HG02938 (cell line): ENCODE data around the gene KIFBP.
A peak's percentile ranks its signal among the peaks of the same experiment; 100 is the strongest.

Experiments
- ATAC-seq: cut with Tn5 transposase; IDR thresholded peaks from one replicate; pipeline ENCODE4 v1.9.1; 2021; ENCODE audit warnings: mild to moderate bottlenecking, moderate library complexity; ENCODE audit not compliant: unreplicated experiment

KIFBP gene

GRCh38 chr10:69051303-69051702 lies 62.7 kb downstream of the KIFBP start:
- ATAC-seq: peak; percentile 34

GRCh38 chr10:69051710-69052487 lies 63.3 kb downstream of the KIFBP start:
- ATAC-seq: no peak

- no peak for ATAC-seq
Observed at GRCh38 chr10:69052736-69053135, 64.1 kb downstream of the KIFBP start.

GRCh38 chr10:69055241-69055640 lies 66.6 kb downstream of the KIFBP start:
- no peak for ATAC-seq

GRCh38 chr10:69056129-69056528 lies 67.5 kb downstream of the KIFBP start:
- no peak for ATAC-seq

GRCh38 chr10:69056536-69057260 lies 68.1 kb downstream of the KIFBP start:
- ATAC-seq: no peak

GRCh38 chr10:69057261-69057950 lies 68.8 kb downstream of the KIFBP start:
- ATAC-seq: no peak

- no peak for ATAC-seq
Observed at GRCh38 chr10:69057951-69058297, 69.3 kb downstream of the KIFBP start.

GRCh38 chr10:69060127-69060798 lies 71.7 kb downstream of the KIFBP start:
- ATAC-seq: no peak

GRCh38 chr10:69061305-69062161 lies 72.9 kb downstream of the KIFBP start:
- ATAC-seq: peak; percentile 47

GRCh38 chr10:69062901-69063300 lies 74.3 kb downstream of the KIFBP start:
- ATAC-seq: no peak

- ATAC-seq: no peak
Observed at GRCh38 chr10:69064762-69065328, 76.2 kb downstream of the KIFBP start.

GRCh38 chr10:69065406-69066361 lies 77.1 kb downstream of the KIFBP start:
- peak; percentile 61 for ATAC-seq
